K562 treated with DMSO at 1 percent for 4 hours (cell line): ENCODE measurements around the gene TRAPPC2L. TPM values are rescaled to one million over a fixed set of nuclear protein-coding genes. Genes with fewer than 3 reads are reported as not detected.

ENCODE experiments used
- total RNA-seq: library from RNA; unstranded; fragments of 300-600 nt; gene quantifications from 2 replicates; pipeline ENCODE4 v1.2.3, GENCODE V29; 2022; ENCODE audit not compliant: insufficient read depth

Gene TRAPPC2L, protein sequence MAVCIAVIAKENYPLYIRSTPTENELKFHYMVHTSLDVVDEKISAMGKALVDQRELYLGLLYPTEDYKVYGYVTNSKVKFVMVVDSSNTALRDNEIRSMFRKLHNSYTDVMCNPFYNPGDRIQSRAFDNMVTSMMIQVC
- total RNA-seq = 48.4 and 59.9 TPM in 2 replicates

DNA sequence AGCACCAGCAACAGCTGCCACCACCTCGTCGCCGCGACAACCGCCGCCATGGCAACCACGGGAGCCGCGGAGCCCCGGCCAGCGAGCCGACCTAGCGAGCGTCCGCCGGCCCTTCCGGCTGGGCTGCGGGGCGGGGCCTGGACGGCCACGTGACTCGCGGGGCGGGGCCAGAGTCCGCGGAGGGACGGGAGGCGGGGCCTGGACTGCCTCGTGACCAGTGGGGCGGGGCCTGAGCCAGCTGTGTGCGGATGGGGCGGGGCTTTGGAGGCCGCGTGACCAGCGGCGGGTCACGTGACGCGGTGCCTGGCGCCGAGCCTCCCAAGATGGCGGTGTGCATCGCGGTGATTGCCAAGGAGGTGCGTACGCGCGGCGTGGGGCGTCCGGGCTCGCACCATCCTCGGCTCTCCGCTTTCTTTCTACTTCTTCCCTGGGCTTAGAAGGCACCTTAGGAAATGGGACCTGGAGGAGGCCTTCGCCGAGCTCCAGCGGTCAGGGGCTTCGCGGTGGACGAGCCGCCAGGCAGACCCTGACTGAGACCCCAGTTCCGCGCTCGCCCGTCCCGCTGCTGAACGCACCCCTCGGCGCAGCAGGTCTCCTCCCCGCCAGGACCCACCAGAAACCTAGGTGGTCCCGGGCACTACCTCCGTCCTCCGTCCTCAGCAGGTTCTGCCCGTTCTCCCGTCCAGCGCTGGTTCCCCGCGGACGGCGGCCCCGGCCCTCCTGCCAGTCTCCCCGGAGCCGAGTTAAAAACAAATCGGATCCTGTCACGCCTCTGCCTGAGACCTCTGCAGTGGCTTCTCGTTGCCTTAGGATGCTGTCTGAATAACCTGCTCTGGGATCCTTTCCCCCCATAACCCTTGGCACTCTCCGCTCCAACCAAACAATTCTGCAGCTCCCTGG, at the start of gene TRAPPC2L, which contains the start of gene GALNS:
Gene TRAPPC2L (plus strand): TSS at position 300 of the 900 bp plus-strand sequence. CDS start 24 bp downstream, at position 324.
Gene GALNS (minus strand): TSS at position 120 of the 900 bp plus-strand sequence. CDS start 70 bp downstream, at position 50.

DNA sequence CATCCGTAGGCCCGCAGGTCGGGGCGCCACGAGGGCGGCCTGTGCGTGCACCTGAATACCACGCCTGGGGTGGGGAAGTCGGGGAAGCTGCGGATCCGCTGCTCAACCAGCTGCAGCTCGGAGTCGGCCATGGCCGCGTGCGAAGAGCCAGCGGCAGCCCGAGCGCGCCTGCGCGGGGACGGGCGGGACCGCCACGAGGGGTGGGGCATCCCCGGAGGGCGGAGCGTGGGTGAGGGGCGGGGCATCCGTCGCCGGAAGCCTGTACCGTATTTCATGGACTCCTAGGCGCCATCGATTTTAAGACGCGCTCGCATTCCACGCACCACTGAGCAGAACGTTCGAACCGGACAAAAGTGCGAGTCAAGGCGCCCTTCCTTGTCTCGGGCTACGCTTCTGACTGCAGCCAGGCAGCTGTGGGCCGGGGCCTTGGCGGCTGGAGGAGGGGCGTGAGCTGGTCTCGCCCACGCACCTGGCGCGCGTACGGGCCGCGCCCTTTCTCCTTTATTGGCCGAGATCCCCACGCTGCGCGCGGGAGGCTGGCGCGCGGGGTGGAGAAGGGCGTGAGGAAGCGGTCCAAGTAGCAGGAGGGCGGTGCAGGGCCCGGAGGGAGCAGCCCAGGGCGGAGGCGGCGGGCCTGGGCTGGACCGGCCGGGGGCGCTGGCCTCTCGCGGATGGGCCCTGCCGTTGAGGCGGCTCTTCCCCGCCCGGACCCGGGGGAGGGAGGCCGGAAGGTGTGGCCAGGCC, 45.0 kb upstream of the TRAPPC2L start, which contains the start of gene APRT:
Gene APRT (minus strand): TSS at position 160 of the 744 bp plus-strand sequence. CDS start 29 bp downstream, at position 131.

DNA sequence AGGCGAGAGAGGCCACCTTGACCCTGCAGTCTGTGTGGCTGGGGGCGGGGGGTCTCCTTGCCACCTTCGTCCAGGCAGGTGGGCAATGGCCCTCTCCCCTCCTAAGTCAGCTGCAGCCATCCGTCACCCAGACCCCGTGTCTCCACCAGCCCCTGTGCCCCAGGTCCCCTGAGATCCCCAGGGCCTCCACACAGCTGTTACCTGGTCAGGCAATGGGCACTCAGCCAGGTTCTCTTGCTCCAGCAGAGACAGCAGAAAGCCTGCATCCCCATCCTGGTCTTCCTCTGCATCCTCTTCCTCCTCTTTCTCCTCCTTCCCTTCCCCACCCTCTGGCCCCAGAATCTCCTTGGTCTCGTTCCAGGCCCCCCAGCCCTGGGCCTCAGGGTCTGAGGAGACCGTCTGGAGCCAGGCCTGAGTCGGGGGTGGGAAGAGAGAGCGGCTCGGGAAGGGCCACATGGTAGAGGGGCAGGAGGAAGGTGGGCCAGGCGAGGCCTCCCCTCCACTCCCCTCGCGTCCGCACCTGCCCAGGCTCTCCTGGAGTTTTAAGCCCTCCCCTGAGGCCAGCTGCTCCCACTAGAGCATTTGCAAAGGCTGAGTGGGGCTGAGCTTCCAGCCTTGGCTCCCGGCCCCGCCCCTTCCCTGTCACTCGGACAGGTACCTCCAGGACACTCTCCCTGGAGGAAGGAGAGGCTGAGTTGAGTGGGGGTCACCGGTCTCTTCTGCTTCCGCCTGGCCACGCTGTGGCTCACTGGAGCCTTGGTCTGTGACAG, 9.4 kb downstream of the TRAPPC2L start, which contains the start of gene PABPN1L:
Gene PABPN1L (minus strand): TSS at position 510 of the 770 bp plus-strand sequence. CDS start 54 bp downstream, at position 456.

Other genes starting within 250 kb of the TRAPPC2L start
- gene IL17C, start 218.6 kb upstream of the TRAPPC2L start, total RNA-seq = not detected in 2 replicates
- 618 and 683 TPM in 2 replicates for gene CYBA, start 206.1 kb upstream of the TRAPPC2L start, total RNA-seq
- gene MVD, start 194.0 kb upstream of the TRAPPC2L start, total RNA-seq = 88.8 and 102 TPM in 2 replicates
- 1.8 TPM in 1 of 2 replicates, not detected in the other for gene SNAI3, start 170.6 kb upstream of the TRAPPC2L start, total RNA-seq
- 51.2 and 58.8 TPM in 2 replicates for gene RNF166, start 150.7 kb upstream of the TRAPPC2L start, total RNA-seq
- 31.2 and 36.6 TPM in 2 replicates for gene CTU2, start 150.6 kb upstream of the TRAPPC2L start, total RNA-seq
- 237 and 289 TPM in 2 replicates for gene PIEZO1, start 71.9 kb upstream of the TRAPPC2L start, total RNA-seq
- gene CDT1, start 53.3 kb upstream of the TRAPPC2L start, total RNA-seq = 235 and 248 TPM in 2 replicates
- gene APRT, start 45.2 kb upstream of the TRAPPC2L start, total RNA-seq = 276 and 300 TPM in 2 replicates
- 10.0 and 10.5 TPM in 2 replicates for gene GALNS, start 180 bp upstream of the TRAPPC2L start, total RNA-seq
- 1.9 TPM in 1 of 2 replicates, not detected in the other for gene PABPN1L, start 9.5 kb downstream of the TRAPPC2L start, total RNA-seq
- 13.8 and 28.6 TPM in 2 replicates for gene CBFA2T3, start 120.1 kb downstream of the TRAPPC2L start, total RNA-seq
- 22.9 and 35.2 TPM in 2 replicates for gene ACSF3, start 236.7 kb downstream of the TRAPPC2L start, total RNA-seq